Endothelial cell of umbilical vein (primary cell): Measurements from ENCODE around the gene SEBOX.

ENCODE experiments used
- EZH2 ChIP-seq: IDR thresholded peaks from 2 replicates; pipeline ENCODE4 v1.6.1; 2012; ENCODE audit warnings: borderline replicate concordance, low read depth, mild to moderate bottlenecking, moderate library complexity, low read length, inconsistent platforms; ENCODE audit not compliant: severe bottlenecking
- FOS ChIP-seq: IDR thresholded peaks from 2 replicates; pipeline ENCODE4 v1.6.1; 2011; ENCODE audit warnings: mild to moderate bottlenecking, low read length, moderate library complexity, borderline replicate concordance; ENCODE audit not compliant: insufficient read depth
- POLR2A ChIP-seq: IDR thresholded peaks from 2 replicates; pipeline ENCODE4 v1.6.1; 2012; ENCODE audit warnings: low read depth, mild to moderate bottlenecking, control low read depth, low read length
- TF ChIP-seq, protein P1 (sequence below), 2 donors: IDR thresholded peaks; 1 replicate in 1 of 2; 2 replicates in 1 of 2; pipeline ENCODE4 v1.5.1; 2011; ENCODE audit warnings: low read length in 2 of 2, mild to moderate bottlenecking in 2 of 2, moderate library complexity in 2 of 2, control low read depth in 1 of 2, inconsistent platforms in 1 of 2, low read depth in 1 of 2; ENCODE audit not compliant: insufficient read depth in 1 of 2; ENCODE audit errors: extremely low read depth in 1 of 2

DNA sequence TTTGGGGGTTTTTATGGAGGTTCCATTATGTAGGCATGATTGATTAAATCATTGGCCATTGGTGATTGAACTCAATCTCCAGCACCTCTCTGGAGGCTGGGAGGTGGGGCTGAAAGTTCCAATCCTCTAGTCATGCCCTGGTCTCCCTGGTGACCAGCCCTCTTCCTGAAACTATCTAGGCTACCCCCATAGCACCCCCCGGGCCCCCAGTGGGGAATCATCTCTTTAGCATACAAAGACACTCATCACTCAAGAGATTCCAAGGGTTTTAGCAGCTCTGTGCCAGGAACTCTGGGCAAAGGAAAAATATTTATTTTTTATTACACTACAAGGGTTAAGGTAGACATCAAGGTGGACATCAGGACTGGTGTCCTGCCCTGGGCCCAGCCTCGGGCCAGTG is 30.4 kb upstream of the SEBOX start:
- TF ChIP-seq EZH2 (no peak), POLR2A (no peak), FOS (no peak)
- TF ChIP-seq, protein P1, sequence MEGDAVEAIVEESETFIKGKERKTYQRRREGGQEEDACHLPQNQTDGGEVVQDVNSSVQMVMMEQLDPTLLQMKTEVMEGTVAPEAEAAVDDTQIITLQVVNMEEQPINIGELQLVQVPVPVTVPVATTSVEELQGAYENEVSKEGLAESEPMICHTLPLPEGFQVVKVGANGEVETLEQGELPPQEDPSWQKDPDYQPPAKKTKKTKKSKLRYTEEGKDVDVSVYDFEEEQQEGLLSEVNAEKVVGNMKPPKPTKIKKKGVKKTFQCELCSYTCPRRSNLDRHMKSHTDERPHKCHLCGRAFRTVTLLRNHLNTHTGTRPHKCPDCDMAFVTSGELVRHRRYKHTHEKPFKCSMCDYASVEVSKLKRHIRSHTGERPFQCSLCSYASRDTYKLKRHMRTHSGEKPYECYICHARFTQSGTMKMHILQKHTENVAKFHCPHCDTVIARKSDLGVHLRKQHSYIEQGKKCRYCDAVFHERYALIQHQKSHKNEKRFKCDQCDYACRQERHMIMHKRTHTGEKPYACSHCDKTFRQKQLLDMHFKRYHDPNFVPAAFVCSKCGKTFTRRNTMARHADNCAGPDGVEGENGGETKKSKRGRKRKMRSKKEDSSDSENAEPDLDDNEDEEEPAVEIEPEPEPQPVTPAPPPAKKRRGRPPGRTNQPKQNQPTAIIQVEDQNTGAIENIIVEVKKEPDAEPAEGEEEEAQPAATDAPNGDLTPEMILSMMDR (IDR thresholded peaks at IDR 0.05; ENCODE audit: extremely low read depth in 1 of 2, insufficient read depth in 1 of 2, low read depth in 1 of 2, low read length in 2 of 2) = no peak
